ENCODE results near the gene LYZL2. TPM values are rescaled to one million over a fixed set of nuclear protein-coding genes. Genes with fewer than 3 reads are reported as not detected.

The LYZL2 gene
- total and polyA plus RNA-seq, 2 of the 8 experiments (the other 6 are each of a cell fraction or from before 2014, with no cell fraction given): not detected

DNA sequence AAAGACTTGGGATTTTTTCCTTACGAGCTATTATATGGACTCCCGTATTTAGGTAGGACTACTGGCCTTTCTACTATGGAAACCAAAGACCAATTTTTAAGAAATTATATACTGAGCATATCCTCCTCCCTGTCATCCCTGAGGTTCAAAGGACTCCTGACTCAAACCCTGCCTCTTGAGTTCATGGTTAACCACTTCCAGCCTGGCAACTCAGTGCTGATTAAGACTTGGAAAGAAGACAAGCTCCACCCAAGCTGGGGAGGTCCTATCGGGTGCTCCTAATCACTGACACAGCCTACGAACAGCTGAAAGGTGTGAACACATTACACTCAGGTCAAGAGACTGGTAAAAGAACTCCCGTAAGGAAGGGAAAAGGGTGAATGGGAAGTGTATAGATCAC is 66.8 kb downstream of the LYZL2 start:
- Histone ChIP-seq H4K91ac (replicated peaks; ENCODE audit: insufficient read length, low read length) (no peak overlapping the region), H3K23me2 (ENCODE audit: low read depth, low read length) (no peaks in the 10 kb centered on the region), H2BK12ac (ENCODE audit: low read depth, low read length) (no peak overlapping the region), H2BK120ac (replicated peaks; ENCODE audit: low read depth, low read length) (no peak overlapping the region), H4K20me1 (replicated peaks in 1 of 2; ENCODE audit: control insufficient read depth in 1 of 2, insufficient read depth in 2 of 2, low read length in 2 of 2) (no peaks in the 10 kb centered on the region), H3K4me2 (ENCODE audit: insufficient read depth in 1 of 2, low read depth in 2 of 2, low read length in 2 of 2) (no peak overlapping the region), H3K27me3 (replicated peaks in 1 of 4; ENCODE audit: control insufficient read depth in 3 of 4, extremely low read depth in 1 of 4, insufficient read depth in 3 of 4, low read length in 3 of 4) (no peaks in the 10 kb centered on the region), H3K18ac (ENCODE audit: extremely low read depth, low read length) (no peak overlapping the region), H3K9me3 (ENCODE audit: insufficient read depth in 2 of 2, low read depth in 1 of 2, low read length in 1 of 2) (no peaks in the 10 kb centered on the region), H2BK5ac (ENCODE audit: low read depth, low read length) (no peak overlapping the region), H3K79me2 (ENCODE audit: control insufficient read depth in 1 of 2, insufficient read depth in 2 of 2, low read length in 2 of 2) (no peaks in the 10 kb centered on the region), H2AK5ac (ENCODE audit: low read depth, low read length) (no peak overlapping the region), H3K56ac (replicated peaks; ENCODE audit: insufficient read length, low read depth, low read length) (no peak overlapping the region), H3K4me1 (replicated peaks in 1 of 4; ENCODE audit: control insufficient read depth in 3 of 4, insufficient read depth in 4 of 4, low read length in 3 of 4) (peaks cover 0 to 3% (median 0%) of the 10 kb centered on the region in 4 experiments; a peak in 2 of 7 replicates), H2AFZ (ENCODE audit: low read length) (no peak overlapping the region), H4K5ac (ENCODE audit: insufficient read length, low read depth, low read length) (no peak overlapping the region), H3K14ac (ENCODE audit: insufficient read length) (no peak overlapping the region), H3K4me3 (ENCODE audit: extremely low read depth in 1 of 4, insufficient read depth in 2 of 4, low read depth in 3 of 4, low read length in 4 of 4) (no peak overlapping the region), H3K27ac (ENCODE audit: low read depth, low read length) (no peak overlapping the region), H3K23ac (ENCODE audit: insufficient read length) (no peak overlapping the region), H3K4ac (replicated peaks; ENCODE audit: insufficient read length, low read depth, low read length) (no peak overlapping the region), H2BK15ac (ENCODE audit: low read length) (no peak overlapping the region), H3K9ac (replicated peaks in 1 of 4; ENCODE audit: extremely low read depth in 1 of 4, low read depth in 3 of 4, low read length in 3 of 4) (no peak overlapping the region), H4K8ac (ENCODE audit: extremely low read depth, insufficient read depth, low read length) (no peak overlapping the region), H3K79me1 (ENCODE audit: low read depth, low read length) (no peaks in the 10 kb centered on the region), H3K36me3 (ENCODE audit: control insufficient read depth in 2 of 4, insufficient read depth in 4 of 4, low read length in 3 of 4) (no peaks in the 10 kb centered on the region), H2BK20ac (ENCODE audit: low read length) (no peak overlapping the region)
- WGBS, 2 experiments (ENCODE audit: extremely low coverage in 1 of 2, insufficient coverage in 1 of 2, insufficient read length in 1 of 2, insufficient replicate concordance in 2 of 2, low coverage in 1 of 2, low lambda C conversion rate in 2 of 2, missing lambda C conversion rate in 1 of 2): 95% methylated on average over 5 of the region's 5 CpGs; no CpG with 5 or more reads in 1 of the 2 experiments
- POLR2A ChIA-PET (ENCODE audit: partially characterized antibody): interaction anchor here (2.0 to 2.6 kb wide), 2 partner anchors 9 to 19 kb away, joined by 5 to 10 read pairs; no protein-coding TSS in a partner anchor
- DNase-seq (ENCODE audit: low read depth in 1 of 2, low spot score in 2 of 2) (no peak), FAIRE-seq (no peak)
- CTCF ChIA-PET (ENCODE audit: partially characterized antibody): interaction anchor here (0.5 to 2.5 kb wide), 7 partner anchors 19 to 169 kb away, joined by 3 to 15 read pairs (median 4); no protein-coding TSS in a partner anchor
- no peak for TF ChIP-seq SP4 (IDR thresholded peaks at IDR 0.05; ENCODE audit: low read length)
- TF ChIP-seq BRCA1 (IDR thresholded peaks at IDR 0.05; ENCODE audit: low read depth, low read length): no peak
- no peak for TF ChIP-seq TAF7 (optimal IDR thresholded peaks at IDR 0.05; ENCODE audit: borderline replicate concordance, low read depth, low read length)
- no peak for TF ChIP-seq HDAC6 (IDR thresholded peaks at IDR 0.05; ENCODE audit: low read depth, low read length)
- no peak for TF ChIP-seq KDM5A (IDR thresholded peaks at IDR 0.05; ENCODE audit: low read length)
- TF ChIP-seq SUZ12 (IDR thresholded peaks at IDR 0.05; ENCODE audit: low read length): no peak
